Fibroblast of lung (primary cell): ENCODE data around the gene MECR.

Experiments
- EZH2 ChIP-seq: IDR thresholded peaks from 2 replicates; pipeline ENCODE4 v1.5.1; 2012; ENCODE audit warnings: low read length, control low read depth, mild to moderate bottlenecking; ENCODE audit errors: missing control alignments
- TF ChIP-seq, protein P1 (sequence below), 2 donors: IDR thresholded peaks in 1 of 2; conservative IDR thresholded peaks in 1 of 2; 1 replicate in 1 of 2; 2 replicates in 1 of 2; pipeline ENCODE4 v1.5.1; 2011 to 2012; ENCODE audit warnings: low read length in 2 of 2, control low read depth in 1 of 2, inconsistent platforms in 1 of 2, low read depth in 1 of 2, mild to moderate bottlenecking in 1 of 2

- TF ChIP-seq, protein P1, sequence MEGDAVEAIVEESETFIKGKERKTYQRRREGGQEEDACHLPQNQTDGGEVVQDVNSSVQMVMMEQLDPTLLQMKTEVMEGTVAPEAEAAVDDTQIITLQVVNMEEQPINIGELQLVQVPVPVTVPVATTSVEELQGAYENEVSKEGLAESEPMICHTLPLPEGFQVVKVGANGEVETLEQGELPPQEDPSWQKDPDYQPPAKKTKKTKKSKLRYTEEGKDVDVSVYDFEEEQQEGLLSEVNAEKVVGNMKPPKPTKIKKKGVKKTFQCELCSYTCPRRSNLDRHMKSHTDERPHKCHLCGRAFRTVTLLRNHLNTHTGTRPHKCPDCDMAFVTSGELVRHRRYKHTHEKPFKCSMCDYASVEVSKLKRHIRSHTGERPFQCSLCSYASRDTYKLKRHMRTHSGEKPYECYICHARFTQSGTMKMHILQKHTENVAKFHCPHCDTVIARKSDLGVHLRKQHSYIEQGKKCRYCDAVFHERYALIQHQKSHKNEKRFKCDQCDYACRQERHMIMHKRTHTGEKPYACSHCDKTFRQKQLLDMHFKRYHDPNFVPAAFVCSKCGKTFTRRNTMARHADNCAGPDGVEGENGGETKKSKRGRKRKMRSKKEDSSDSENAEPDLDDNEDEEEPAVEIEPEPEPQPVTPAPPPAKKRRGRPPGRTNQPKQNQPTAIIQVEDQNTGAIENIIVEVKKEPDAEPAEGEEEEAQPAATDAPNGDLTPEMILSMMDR (conservative IDR thresholded peaks at IDR 0.05 in 1 of 2, IDR thresholded peaks at IDR 0.05 in 1 of 2; ENCODE audit: low read depth in 1 of 2, low read length in 2 of 2): no peak
- no peak for TF ChIP-seq EZH2
Observed at GRCh38 chr1:29157269-29157601, 73.5 kb downstream of the MECR start.
